Liver (tissue), 9 donors: ENCODE data around the gene RFWD3. TPM values are rescaled to one million over a fixed set of nuclear protein-coding genes. Genes with fewer than 3 reads are reported as not detected.
A peak's percentile ranks its signal among the peaks of the same experiment; 100 is the strongest.

Experiments
- DNase-seq: peaks from one replicate; pipeline ENCODE4 v3.0.0-alpha.2; 2017; ENCODE audit warnings: low spot score
- H3K27ac ChIP-seq, 2 donors: one replicate each; pipeline ENCODE4 v1.7.0; 2013; ENCODE audit warnings: inconsistent platforms in 2 of 2, low read length in 2 of 2, control low read depth in 1 of 2, low read depth in 1 of 2, mild to moderate bottlenecking in 1 of 2
- H3K27me3 ChIP-seq, 4 donors: one replicate each; pipeline versions ENCODE4 v1.6.1 to v1.7.0; 2013; ENCODE audit warnings: low read length in 3 of 4, inconsistent platforms in 1 of 4, mild to moderate bottlenecking in 1 of 4, moderate library complexity in 1 of 4; ENCODE audit not compliant: control insufficient read depth in 4 of 4, insufficient read depth in 4 of 4
- H3K36me3 ChIP-seq, 4 donors: one replicate each; pipeline versions ENCODE4 v1.6.1 to v1.7.0; 2013; ENCODE audit warnings: low read length in 3 of 4, mild to moderate bottlenecking in 3 of 4, low read depth in 1 of 4, moderate library complexity in 1 of 4; ENCODE audit not compliant: control insufficient read depth in 4 of 4, insufficient read depth in 3 of 4
- H3K4me1 ChIP-seq, 4 donors: one replicate each; pipeline versions ENCODE4 v1.6.1 to v1.7.0; 2013; ENCODE audit warnings: low read length in 3 of 4, mild to moderate bottlenecking in 3 of 4, moderate library complexity in 1 of 4; ENCODE audit not compliant: control insufficient read depth in 4 of 4, insufficient read depth in 4 of 4
- H3K4me3 ChIP-seq, 3 donors: one replicate each; pipeline versions ENCODE4 v1.6.1 to v1.7.0; 2013; ENCODE audit warnings: low read length in 3 of 3, control low read depth in 1 of 3, low read depth in 1 of 3, mild to moderate bottlenecking in 1 of 3
- H3K9ac ChIP-seq, 2 donors: one replicate each; pipeline ENCODE4 v1.7.0; 2013; ENCODE audit warnings: low read length in 2 of 2, mild to moderate bottlenecking in 2 of 2, moderate library complexity in 2 of 2, control low read depth in 1 of 2, low read depth in 1 of 2
- H3K9me3 ChIP-seq, 4 donors: one replicate each; pipeline versions ENCODE4 v1.6.1 to v1.7.0; 2013; ENCODE audit warnings: low read length in 3 of 4; ENCODE audit not compliant: control insufficient read depth in 4 of 4
- ATF3 ChIP-seq: IDR thresholded peaks from 2 replicates; pipeline ENCODE4 v1.6.1; 2016; ENCODE audit warnings: antibody characterized with exemption
- CTCF ChIP-seq: fragments of 150-350 bp; IDR thresholded peaks from 2 replicates; pipeline ENCODE4 v1.5.1; 2017; ENCODE audit warnings: improper control_type of control experiment, low read depth, low read length; ENCODE audit not compliant: missing input control
- EGR1 ChIP-seq, 2 donors: IDR thresholded peaks; 2 replicates each; pipeline ENCODE4 v1.6.1; 2016 to 2018; ENCODE audit warnings: antibody characterized with exemption in 2 of 2, low read depth in 2 of 2
- FOXA1 ChIP-seq: IDR thresholded peaks from 2 replicates; pipeline ENCODE4 v1.6.1; 2016; ENCODE audit warnings: antibody characterized with exemption
- FOXA2 ChIP-seq: IDR thresholded peaks from 2 replicates; pipeline ENCODE4 v1.6.1; 2016; ENCODE audit warnings: antibody characterized with exemption
- GABPA ChIP-seq, 2 donors: IDR thresholded peaks in 1 of 2; conservative IDR thresholded peaks in 1 of 2; 2 replicates each; pipeline ENCODE4 v1.6.1; 2016; ENCODE audit warnings: antibody characterized with exemption in 2 of 2, mild to moderate bottlenecking in 1 of 2, moderate library complexity in 1 of 2
- HNF4A ChIP-seq, 2 donors: conservative IDR thresholded peaks; 2 replicates each; pipeline ENCODE4 v1.6.1; 2016; ENCODE audit warnings: antibody characterized with exemption in 2 of 2, mild to moderate bottlenecking in 2 of 2
- HNF4G ChIP-seq: IDR thresholded peaks from 2 replicates; pipeline ENCODE4 v1.6.1; 2016; ENCODE audit warnings: antibody characterized with exemption
- JUND ChIP-seq, 2 donors: IDR thresholded peaks; 2 replicates each; pipeline ENCODE4 v1.6.1; 2016; ENCODE audit warnings: antibody characterized with exemption in 2 of 2
- RAD21 ChIP-seq, 2 donors: IDR thresholded peaks; 2 replicates each; pipeline ENCODE4 v1.6.1; 2016; ENCODE audit warnings: antibody characterized with exemption in 2 of 2, mild to moderate bottlenecking in 2 of 2
- REST ChIP-seq: IDR thresholded peaks from 2 replicates; pipeline ENCODE4 v1.6.1; 2016; ENCODE audit warnings: antibody characterized with exemption, mild to moderate bottlenecking
- SP1 ChIP-seq: IDR thresholded peaks from 2 replicates; pipeline ENCODE4 v1.6.1; 2018; ENCODE audit warnings: antibody characterized with exemption, mild to moderate bottlenecking
- TAF1 ChIP-seq: conservative IDR thresholded peaks from 2 replicates; pipeline ENCODE4 v1.6.1; 2016; ENCODE audit warnings: antibody characterized with exemption, mild to moderate bottlenecking
- YY1 ChIP-seq: IDR thresholded peaks from 2 replicates; pipeline ENCODE4 v1.6.1; 2016; ENCODE audit warnings: antibody characterized with exemption, mild to moderate bottlenecking
- WGBS: extraction: QIAGEN DNeasy Blood & Tissue Kit; methylation state at CpG from one replicate; pipeline ENCODE4 v1.1.7; 2013; 5-methylcytosine and 5-hydroxymethylcytosine counted together
- polyA plus RNA-seq, 2 donors: library from polyadenylated mRNA; stranded (reverse) in 1 of 2; unstranded in 1 of 2; fragments of 200-250 nt in 1 of 2; fragments of >200 nt in 1 of 2; fragmentation: Nextera tagmentation in 1 of 2; extraction: Ambion mirVana in 1 of 2; gene quantifications; one replicate each; pipeline versions ENCODE4 v1.2.1 to v1.2.3, GENCODE V29; 2013 to 2015
- total RNA-seq, 2 donors: library from RNA; depleted of rRNA; stranded (reverse); fragments of >200 nt; gene quantifications; one replicate each; pipeline ENCODE4 v1.2.3, GENCODE V29; 2014
- TF ChIP-seq, protein P1 (sequence below): IDR thresholded peaks from 2 replicates; pipeline ENCODE4 v1.6.1; 2016; ENCODE audit warnings: antibody characterized with exemption
- TF ChIP-seq, protein P2 (sequence below): IDR thresholded peaks from 2 replicates; pipeline ENCODE4 v1.6.1; 2016; ENCODE audit warnings: antibody characterized with exemption
- donor health status: healthy.
- donor health status: healthy.
- donor health status: healthy.
- donor health status: healthy.
- donor health status: healthy.

The RFWD3 gene
- total and polyA plus RNA-seq, 4 donors: 2.4 to 21.8 (median 9.0) TPM

DNA sequence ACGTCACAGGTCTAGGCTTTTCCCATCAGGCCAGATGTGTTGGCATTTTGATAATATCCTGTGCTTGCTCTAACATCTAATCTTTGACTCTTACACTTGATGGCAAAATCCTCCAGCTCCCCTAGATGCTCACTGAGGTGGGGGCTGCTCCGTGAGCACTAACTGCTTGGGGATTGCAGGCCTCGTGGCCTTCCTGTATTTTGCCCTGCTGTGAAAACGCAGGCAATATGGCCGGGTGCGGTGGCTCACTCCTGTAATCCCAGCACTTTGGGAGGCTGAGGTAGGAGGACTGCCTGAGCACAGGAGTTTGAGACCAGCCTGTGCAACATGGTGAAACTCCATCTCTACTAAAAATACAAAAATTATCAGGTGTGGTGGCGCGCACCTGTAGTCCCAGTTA lies 43.7 kb upstream of the RFWD3 start:
- no peak for DNase-seq
- H3K9me3 ChIP-seq: no peaks in the 10 kb centered on the region
- TF ChIP-seq SP1: no peak
- no peak for TF ChIP-seq EGR1 (IDR thresholded peaks at IDR 0.05; ENCODE audit: low read depth in 2 of 2)
- no peak for TF ChIP-seq HNF4G
- no peak for TF ChIP-seq REST
- no peak for TF ChIP-seq FOXA2
- no peak for TF ChIP-seq TAF1
- TF ChIP-seq, protein P1, sequence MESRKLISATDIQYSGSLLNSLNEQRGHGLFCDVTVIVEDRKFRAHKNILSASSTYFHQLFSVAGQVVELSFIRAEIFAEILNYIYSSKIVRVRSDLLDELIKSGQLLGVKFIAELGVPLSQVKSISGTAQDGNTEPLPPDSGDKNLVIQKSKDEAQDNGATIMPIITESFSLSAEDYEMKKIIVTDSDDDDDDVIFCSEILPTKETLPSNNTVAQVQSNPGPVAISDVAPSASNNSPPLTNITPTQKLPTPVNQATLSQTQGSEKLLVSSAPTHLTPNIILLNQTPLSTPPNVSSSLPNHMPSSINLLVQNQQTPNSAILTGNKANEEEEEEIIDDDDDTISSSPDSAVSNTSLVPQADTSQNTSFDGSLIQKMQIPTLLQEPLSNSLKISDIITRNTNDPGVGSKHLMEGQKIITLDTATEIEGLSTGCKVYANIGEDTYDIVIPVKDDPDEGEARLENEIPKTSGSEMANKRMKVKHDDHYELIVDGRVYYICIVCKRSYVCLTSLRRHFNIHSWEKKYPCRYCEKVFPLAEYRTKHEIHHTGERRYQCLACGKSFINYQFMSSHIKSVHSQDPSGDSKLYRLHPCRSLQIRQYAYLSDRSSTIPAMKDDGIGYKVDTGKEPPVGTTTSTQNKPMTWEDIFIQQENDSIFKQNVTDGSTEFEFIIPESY: no peak
- TF ChIP-seq RAD21 (IDR thresholded peaks at IDR 0.05): no peak
- no peak for TF ChIP-seq JUND (IDR thresholded peaks at IDR 0.05)
- TF ChIP-seq CTCF: no peak
- no peak for TF ChIP-seq HNF4A (conservative IDR thresholded peaks at IDR 0.05)
- no peak for TF ChIP-seq GABPA (IDR thresholded peaks at IDR 0.05 in 1 of 2, conservative IDR thresholded peaks at IDR 0.05 in 1 of 2)
- no peak for TF ChIP-seq ATF3
- no peak for TF ChIP-seq FOXA1
- TF ChIP-seq, protein P2, sequence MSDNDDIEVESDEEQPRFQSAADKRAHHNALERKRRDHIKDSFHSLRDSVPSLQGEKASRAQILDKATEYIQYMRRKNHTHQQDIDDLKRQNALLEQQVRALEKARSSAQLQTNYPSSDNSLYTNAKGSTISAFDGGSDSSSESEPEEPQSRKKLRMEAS: no peak
- H3K4me1 ChIP-seq: no peaks in the 10 kb centered on the region
- 92% methylated on average over 8 of the region's 8 CpGs for WGBS
- no peak overlapping the region for H3K27ac ChIP-seq
- no peaks in the 10 kb centered on the region for H3K36me3 ChIP-seq
- H3K9ac ChIP-seq: no peak overlapping the region
- no peaks in the 10 kb centered on the region for H3K27me3 ChIP-seq
- H3K4me3 ChIP-seq: no peak overlapping the region

GRCh38 chr16:74709441-74709877 lies 42.8 kb upstream of the RFWD3 start:
- WGBS: under 1% methylated on average over 6 of the region's 6 CpGs
- Histone ChIP-seq H3K9ac (no peak overlapping the region), H3K4me1 (no peaks in the 10 kb centered on the region), H3K27me3 (no peaks in the 10 kb centered on the region), H3K36me3 (no peaks in the 10 kb centered on the region), H3K9me3 (no peaks in the 10 kb centered on the region), H3K27ac (peak overlapping the region in 1 of 2 donors; percentile 70), H3K4me3 (no peak overlapping the region)
- peak; percentile 81 for DNase-seq
- TF ChIP-seq ATF3: peak; percentile 36
- TF ChIP-seq RAD21 (IDR thresholded peaks at IDR 0.05): peak; percentile 97 to 98
- TF ChIP-seq FOXA2: no peak
- no peak for TF ChIP-seq HNF4G
- TF ChIP-seq HNF4A (conservative IDR thresholded peaks at IDR 0.05): no peak
- TF ChIP-seq GABPA (IDR thresholded peaks at IDR 0.05 in 1 of 2, conservative IDR thresholded peaks at IDR 0.05 in 1 of 2): no peak
- TF ChIP-seq CTCF: peak; percentile 98
- TF ChIP-seq, protein P2: no peak
- TF ChIP-seq YY1: peak; percentile 76
- no peak for TF ChIP-seq JUND (IDR thresholded peaks at IDR 0.05)
- TF ChIP-seq SP1: no peak
